Measurements from ENCODE around the gene KCNQ1. TPM values are rescaled to one million over a fixed set of nuclear protein-coding genes. Genes with fewer than 3 reads are reported as not detected.
A peak's percentile ranks its signal among the peaks of the same experiment; 100 is the strongest.

The KCNQ1 gene
- total and polyA plus RNA-seq, 2 of the 13 experiments (the other 11 are each of a cell fraction or from before 2014, with no cell fraction given) = 0.02 to 0.08 TPM

DNA sequence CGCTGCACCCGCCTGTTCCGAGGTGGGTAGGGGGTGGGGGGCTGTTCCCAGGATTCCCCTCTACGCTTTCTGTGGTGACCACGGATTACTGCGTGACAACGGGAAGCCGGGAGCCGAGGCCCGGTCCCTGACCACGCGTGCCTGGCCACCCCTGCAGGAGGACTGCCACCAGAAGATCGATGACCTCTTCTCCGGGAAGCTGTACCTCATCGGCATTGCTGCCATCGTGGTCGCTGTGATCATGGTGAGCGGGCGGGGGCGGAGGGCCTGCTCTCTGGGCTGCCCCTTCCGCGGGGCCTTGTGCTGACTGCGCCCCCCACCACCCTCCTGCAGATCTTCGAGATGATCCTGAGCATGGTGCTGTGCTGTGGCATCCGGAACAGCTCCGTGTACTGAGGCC, 48.3 kb upstream of the KCNQ1 start (continued):
- TF ChIP-seq ZFP36L2 (CRISPR knock-in tag; IDR thresholded peaks at IDR 0.05) = no peak
- TF ChIP-seq, protein P1, sequence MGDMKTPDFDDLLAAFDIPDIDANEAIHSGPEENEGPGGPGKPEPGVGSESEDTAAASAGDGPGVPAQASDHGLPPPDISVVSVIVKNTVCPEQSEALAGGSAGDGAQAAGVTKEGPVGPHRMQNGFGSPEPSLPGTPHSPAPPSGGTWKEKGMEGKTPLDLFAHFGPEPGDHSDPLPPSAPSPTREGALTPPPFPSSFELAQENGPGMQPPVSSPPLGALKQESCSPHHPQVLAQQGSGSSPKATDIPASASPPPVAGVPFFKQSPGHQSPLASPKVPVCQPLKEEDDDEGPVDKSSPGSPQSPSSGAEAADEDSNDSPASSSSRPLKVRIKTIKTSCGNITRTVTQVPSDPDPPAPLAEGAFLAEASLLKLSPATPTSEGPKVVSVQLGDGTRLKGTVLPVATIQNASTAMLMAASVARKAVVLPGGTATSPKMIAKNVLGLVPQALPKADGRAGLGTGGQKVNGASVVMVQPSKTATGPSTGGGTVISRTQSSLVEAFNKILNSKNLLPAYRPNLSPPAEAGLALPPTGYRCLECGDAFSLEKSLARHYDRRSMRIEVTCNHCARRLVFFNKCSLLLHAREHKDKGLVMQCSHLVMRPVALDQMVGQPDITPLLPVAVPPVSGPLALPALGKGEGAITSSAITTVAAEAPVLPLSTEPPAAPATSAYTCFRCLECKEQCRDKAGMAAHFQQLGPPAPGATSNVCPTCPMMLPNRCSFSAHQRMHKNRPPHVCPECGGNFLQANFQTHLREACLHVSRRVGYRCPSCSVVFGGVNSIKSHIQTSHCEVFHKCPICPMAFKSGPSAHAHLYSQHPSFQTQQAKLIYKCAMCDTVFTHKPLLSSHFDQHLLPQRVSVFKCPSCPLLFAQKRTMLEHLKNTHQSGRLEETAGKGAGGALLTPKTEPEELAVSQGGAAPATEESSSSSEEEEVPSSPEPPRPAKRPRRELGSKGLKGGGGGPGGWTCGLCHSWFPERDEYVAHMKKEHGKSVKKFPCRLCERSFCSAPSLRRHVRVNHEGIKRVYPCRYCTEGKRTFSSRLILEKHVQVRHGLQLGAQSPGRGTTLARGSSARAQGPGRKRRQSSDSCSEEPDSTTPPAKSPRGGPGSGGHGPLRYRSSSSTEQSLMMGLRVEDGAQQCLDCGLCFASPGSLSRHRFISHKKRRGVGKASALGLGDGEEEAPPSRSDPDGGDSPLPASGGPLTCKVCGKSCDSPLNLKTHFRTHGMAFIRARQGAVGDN (CRISPR knock-in tag; IDR thresholded peaks at IDR 0.05) = no peak
- no peak for TF ChIP-seq RNF2 (conservative IDR thresholded peaks at IDR 0.05; ENCODE audit: low read depth)
- no peak for TF ChIP-seq BRD4 (CRISPR knock-in tag; IDR thresholded peaks at IDR 0.05)

DNA sequence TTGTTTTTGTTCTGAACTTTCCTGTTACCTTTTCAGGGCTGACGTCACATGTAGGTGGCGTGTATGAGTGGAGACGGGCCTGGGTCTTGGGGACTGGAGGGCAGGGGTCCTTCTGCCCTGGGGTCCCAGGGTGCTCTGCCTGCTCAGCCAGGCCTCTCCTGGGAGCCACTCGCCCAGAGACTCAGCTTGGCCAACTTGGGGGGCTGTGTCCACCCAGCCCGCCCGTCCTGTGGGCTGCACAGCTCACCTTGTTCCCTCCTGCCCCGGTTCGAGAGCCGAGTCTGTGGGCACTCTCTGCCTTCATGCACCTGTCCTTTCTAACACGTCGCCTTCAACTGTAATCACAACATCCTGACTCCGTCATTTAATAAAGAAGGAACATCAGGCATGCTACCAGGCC, 47.8 kb upstream of the KCNQ1 start:
- no TSS peak for BruUV-seq (replicated peaks)
- no peaks in the 10 kb centered on the region for H3K9me3 ChIP-seq (ENCODE audit: low read length)
- H3K79me2 ChIP-seq (ENCODE audit: insufficient read depth, low read length) = peaks cover 13% of the 10 kb centered on the region
- in situ Hi-C loops (cut with HindIII; ENCODE audit: extremely low pct_ligation_motif_present, low pct_unique_long_range_greater_than_20kb) = no loop called here
- H3K27ac ChIP-seq (ENCODE audit: extremely low read length, insufficient read depth, low read length) = no peak overlapping the region
- CTCF ChIA-PET (ENCODE audit: low intra/inter-chr PET ratio, low total read pairs) = no interaction called here
- no peaks in the 10 kb centered on the region for H3K36me3 ChIP-seq (replicated peaks in 1 of 2; ENCODE audit: control insufficient read depth in 1 of 2, insufficient read depth in 2 of 2, low read length in 2 of 2)
- H3K27me3 ChIP-seq (ENCODE audit: control insufficient read depth in 1 of 2, insufficient read depth in 2 of 2, low read length in 2 of 2) = peaks cover 7 to 10% of the 10 kb centered on the region in 2 experiments; a peak in 4 of 5 replicates
- FAIRE-seq (no peak), ATAC-seq (no peak), DNase-seq (ENCODE audit: low spot score) (no peak)
- peaks cover 19% of the 10 kb centered on the region for H3K4me1 ChIP-seq (ENCODE audit: insufficient read depth, low read length)
- H3K4me2 ChIP-seq (ENCODE audit: low read depth, low read length) = no peak overlapping the region
- intact Hi-C loops (cut with micrococcal nuclease; ENCODE audit: unreplicated experiment) = no loop called here
- WGBS (ENCODE audit: low lambda C conversion rate) = 76% methylated on average over 11 of the region's 12 CpGs
- no peak overlapping the region for H3K4me3 ChIP-seq (replicated peaks in 1 of 3; ENCODE audit: insufficient read depth in 1 of 3, low read depth in 2 of 3, low read length in 3 of 3)
- H4K20me1 ChIP-seq (ENCODE audit: insufficient read depth, low read length) = no peaks in the 10 kb centered on the region
- TF ChIP-seq ARID2 (CRISPR knock-in tag; IDR thresholded peaks at IDR 0.05; ENCODE audit: borderline replicate concordance) (no peak), SCMH1 (CRISPR knock-in tag; IDR thresholded peaks at IDR 0.05; ENCODE audit: borderline replicate concordance) (no peak), CREB1 (IDR thresholded peaks at IDR 0.05) (peak; percentile 75), CREB1 (CRISPR knock-in tag; IDR thresholded peaks at IDR 0.05) (no peak)
- TF ChIP-seq, protein P2, sequence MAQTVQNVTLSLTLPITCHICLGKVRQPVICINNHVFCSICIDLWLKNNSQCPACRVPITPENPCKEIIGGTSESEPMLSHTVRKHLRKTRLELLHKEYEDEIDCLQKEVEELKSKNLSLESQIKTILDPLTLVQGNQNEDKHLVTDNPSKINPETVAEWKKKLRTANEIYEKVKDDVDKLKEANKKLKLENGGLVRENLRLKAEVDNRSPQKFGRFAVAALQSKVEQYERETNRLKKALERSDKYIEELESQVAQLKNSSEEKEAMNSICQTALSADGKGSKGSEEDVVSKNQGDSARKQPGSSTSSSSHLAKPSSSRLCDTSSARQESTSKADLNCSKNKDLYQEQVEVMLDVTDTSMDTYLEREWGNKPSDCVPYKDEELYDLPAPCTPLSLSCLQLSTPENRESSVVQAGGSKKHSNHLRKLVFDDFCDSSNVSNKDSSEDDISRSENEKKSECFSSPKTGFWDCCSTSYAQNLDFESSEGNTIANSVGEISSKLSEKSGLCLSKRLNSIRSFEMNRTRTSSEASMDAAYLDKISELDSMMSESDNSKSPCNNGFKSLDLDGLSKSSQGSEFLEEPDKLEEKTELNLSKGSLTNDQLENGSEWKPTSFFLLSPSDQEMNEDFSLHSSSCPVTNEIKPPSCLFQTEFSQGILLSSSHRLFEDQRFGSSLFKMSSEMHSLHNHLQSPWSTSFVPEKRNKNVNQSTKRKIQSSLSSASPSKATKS (CRISPR knock-in tag; IDR thresholded peaks at IDR 0.05) = no peak
- TF ChIP-seq, protein P3, sequence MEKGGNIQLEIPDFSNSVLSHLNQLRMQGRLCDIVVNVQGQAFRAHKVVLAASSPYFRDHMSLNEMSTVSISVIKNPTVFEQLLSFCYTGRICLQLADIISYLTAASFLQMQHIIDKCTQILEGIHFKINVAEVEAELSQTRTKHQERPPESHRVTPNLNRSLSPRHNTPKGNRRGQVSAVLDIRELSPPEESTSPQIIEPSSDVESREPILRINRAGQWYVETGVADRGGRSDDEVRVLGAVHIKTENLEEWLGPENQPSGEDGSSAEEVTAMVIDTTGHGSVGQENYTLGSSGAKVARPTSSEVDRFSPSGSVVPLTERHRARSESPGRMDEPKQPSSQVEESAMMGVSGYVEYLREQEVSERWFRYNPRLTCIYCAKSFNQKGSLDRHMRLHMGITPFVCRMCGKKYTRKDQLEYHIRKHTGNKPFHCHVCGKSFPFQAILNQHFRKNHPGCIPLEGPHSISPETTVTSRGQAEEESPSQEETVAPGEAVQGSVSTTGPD (CRISPR knock-in tag; IDR thresholded peaks at IDR 0.05) = no peak
- POLR2A ChIA-PET = no interaction called here
- H2AFZ ChIP-seq (ENCODE audit: low read length) = no peak overlapping the region
- no peak overlapping the region for H3K9ac ChIP-seq (ENCODE audit: insufficient read depth, low read depth, low read length)

Measured in HepG2 (cell line).